GM21786 (cell line): ENCODE results near the gene DGLUCY.
"Not testable (repeated sequence)": the region's sequence is repeated elsewhere in the genome, so short reads cannot be mapped to it uniquely, and the experiment has no call there.

Experiments
- ATAC-seq: cut with Tn5 transposase; IDR thresholded peaks from one replicate; pipeline ENCODE4 v1.9.1; 2021; ENCODE audit not compliant: unreplicated experiment

Gene DGLUCY

GRCh38 chr14:91135039-91135438 lies 21.2 kb downstream of the DGLUCY start:
- no peak for ATAC-seq

- ATAC-seq, result no peak
These were observed 24.9 kb downstream of the DGLUCY start for GRCh38 chr14:91138511-91139359.

- ATAC-seq, result no peak
These were observed 25.9 kb downstream of the DGLUCY start for GRCh38 chr14:91139776-91140175.

GRCh38 chr14:91140672-91141071 lies 26.8 kb downstream of the DGLUCY start:
- ATAC-seq, result no peak

- ATAC-seq, result peak; percentile 95
These were observed 28.4 kb downstream of the DGLUCY start for GRCh38 chr14:91142214-91142668.

GRCh38 chr14:91143862-91144261 lies 30.0 kb downstream of the DGLUCY start:
- no peak for ATAC-seq

GRCh38 chr14:91144425-91145145 lies 30.7 kb downstream of the DGLUCY start:
- ATAC-seq, result no peak

GRCh38 chr14:91145391-91146160 lies 31.7 kb downstream of the DGLUCY start:
- no peak for ATAC-seq

GRCh38 chr14:91146661-91147060 lies 32.8 kb downstream of the DGLUCY start:
- no peak for ATAC-seq

- ATAC-seq, result no peak
These were observed 35.6 kb downstream of the DGLUCY start for GRCh38 chr14:91149462-91149861.

- no peak for ATAC-seq
These were observed 38.6 kb downstream of the DGLUCY start for GRCh38 chr14:91152499-91152898.

- no peak for ATAC-seq
These were observed 39.5 kb downstream of the DGLUCY start for GRCh38 chr14:91153360-91153759.

GRCh38 chr14:91154851-91155625 lies 41.2 kb downstream of the DGLUCY start:
- ATAC-seq, result no peak

GRCh38 chr14:91155626-91156089 lies 41.8 kb downstream of the DGLUCY start:
- no peak for ATAC-seq

- not testable (repeated sequence) for ATAC-seq
These were observed 42.3 kb downstream of the DGLUCY start for GRCh38 chr14:91156142-91156666.

- not testable (repeated sequence) for ATAC-seq
These were observed 43.0 kb downstream of the DGLUCY start for GRCh38 chr14:91156877-91157276.

- ATAC-seq, result no peak
These were observed 44.4 kb downstream of the DGLUCY start for GRCh38 chr14:91158091-91158790.

GRCh38 chr14:91159182-91159581 lies 45.3 kb downstream of the DGLUCY start:
- no peak for ATAC-seq

- no peak for ATAC-seq
These were observed 46.0 kb downstream of the DGLUCY start for GRCh38 chr14:91159906-91160305.

GRCh38 chr14:91163316-91163715 lies 49.4 kb downstream of the DGLUCY start:
- ATAC-seq, result no peak
